Muscle of back (tissue), 11 donors: Measurements from ENCODE around the gene FBP2. TPM values are rescaled to one million over a fixed set of nuclear protein-coding genes. Genes with fewer than 3 reads are reported as not detected.
A peak's percentile ranks its signal among the peaks of the same experiment; 100 is the strongest.
"Not testable (repeated sequence)": the region's sequence is repeated elsewhere in the genome, so short reads cannot be mapped to it uniquely, and the experiment has no call there.

Experiments
- DNase-seq, 3 donors: peaks; one replicate each; pipeline versions ENCODE4 v3.0.0 to v3.0.0-alpha.2; 2013
- polyA plus RNA-seq, 10 donors: library from polyadenylated mRNA; unstranded; fragments of 120-200 nt; gene quantifications; one replicate each; pipeline ENCODE4 v1.2.1, GENCODE V29; 2013; ENCODE audit not compliant: insufficient read length in 10 of 10

FBP2 gene
- polyA plus RNA-seq, 10 donors, result 27.0 to 89.1 (median 56.7) TPM

DNA sequence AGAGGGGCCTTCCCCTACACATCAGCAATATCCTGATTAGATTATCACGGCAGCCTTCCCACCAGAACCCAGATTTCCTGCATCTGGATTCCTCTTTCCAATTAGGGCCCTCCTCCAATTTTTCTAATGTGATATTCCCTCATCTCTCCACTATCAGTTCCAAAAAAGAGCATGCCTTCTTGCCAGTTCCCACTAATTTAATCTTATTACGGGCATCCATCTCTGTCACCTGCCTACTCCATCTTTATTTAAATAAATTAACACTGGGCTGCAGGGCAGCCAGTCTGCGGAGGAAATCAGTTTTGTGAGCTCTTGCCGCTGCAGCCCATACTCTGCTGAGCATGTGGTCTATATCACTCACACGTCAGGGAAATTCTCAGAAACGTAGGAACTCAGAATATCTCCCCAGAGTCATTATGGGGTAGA, 16.6 kb upstream of the FBP2 start:
- peak in 1 of 3 donors; percentile 55 for DNase-seq

DNA sequence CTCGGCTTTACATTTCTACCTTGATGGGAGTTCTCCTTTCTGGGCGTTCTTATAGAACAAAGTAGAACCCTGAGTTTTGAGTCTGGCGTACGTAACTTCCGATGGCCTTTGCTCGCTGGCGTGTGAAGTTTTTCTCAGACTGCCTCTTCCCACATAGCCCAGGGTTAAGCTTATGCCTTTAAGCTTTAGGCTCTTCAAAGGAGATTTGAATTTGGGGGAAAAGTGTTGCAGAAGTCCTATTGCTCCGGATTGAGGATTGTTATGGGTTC, 13.7 kb upstream of the FBP2 start:
- DNase-seq, result no peak

DNA sequence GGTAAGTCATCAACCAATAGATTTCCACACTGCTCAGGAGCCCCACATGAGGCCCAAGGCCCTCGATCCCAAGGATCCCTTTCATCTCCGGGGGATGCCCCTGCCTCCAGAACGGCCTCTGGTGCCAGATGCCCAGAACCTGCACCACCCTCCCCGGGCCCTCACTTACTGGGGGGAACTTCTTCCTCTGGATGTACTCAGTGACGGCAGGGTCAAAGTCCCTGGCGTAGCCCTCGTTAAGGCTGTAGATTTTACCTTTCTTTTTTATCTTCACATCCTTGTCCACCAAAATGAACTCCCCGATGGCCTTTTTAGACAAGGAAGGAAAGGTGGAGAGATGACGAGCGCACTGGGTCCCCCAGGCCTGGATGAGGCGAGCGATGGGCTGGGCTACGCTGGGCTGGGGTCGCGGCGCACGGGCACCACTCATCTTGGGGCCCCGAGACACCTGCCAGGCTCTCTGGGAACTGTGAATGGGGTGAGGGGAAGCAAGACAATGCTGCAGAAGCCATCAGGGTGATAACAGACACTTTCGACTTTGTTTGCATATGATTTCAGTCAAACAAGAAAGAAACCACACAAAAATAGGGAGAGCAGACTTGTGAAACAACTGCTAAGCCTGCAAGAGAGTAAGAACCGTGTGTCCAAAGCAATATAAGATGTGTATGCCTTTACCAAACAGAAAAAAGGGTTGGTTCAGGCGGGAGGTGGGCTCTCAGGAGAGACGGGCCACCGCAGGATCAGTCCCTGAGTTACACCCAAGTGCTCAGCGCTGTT, 13.2 kb upstream of the FBP2 start:
- no peak for DNase-seq

DNA sequence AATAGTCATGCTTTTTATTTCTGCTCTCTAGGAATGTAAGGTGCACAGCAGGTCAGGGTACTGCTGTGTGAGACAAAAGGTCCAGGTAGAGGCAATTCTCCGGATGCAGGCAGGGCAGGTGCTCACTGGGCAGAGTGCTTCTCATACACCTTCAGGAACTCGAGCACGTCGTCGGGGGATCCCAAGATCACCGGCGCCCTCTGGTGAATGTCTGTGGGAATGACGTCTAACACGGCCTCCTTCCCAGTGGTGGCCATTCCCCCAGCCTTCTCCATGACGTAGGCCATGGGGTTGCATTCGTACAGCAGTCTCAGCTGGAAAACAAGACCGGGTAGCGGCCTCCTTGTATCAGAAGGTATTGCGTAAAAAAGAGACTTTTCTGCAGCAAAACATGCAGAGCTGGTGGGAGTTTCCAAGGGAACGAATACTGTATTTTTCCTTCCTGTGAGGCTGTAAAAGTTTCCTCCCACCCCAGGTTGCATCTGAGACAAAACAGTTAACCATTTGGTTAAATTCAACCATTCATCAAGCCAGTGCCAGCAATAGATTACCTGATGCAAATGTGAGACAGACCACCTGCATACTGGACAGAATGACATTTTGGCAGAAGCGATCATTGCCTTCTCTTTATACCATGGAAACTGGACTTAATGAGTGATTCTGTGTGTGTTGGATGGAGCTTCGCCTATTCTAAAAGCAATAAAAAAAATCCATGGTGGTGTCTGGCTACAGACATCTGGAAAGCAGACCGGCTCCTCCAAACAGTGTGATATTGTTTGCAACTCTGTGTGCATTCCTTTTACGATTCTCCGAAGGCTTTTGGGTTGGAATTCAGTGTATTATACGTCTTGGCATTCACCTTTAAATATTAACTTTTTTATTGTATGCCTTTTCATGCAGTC, 9.9 kb upstream of the FBP2 start:
- DNase-seq, result peak in 2 of 3 donors; percentile 53 to 81

DNA sequence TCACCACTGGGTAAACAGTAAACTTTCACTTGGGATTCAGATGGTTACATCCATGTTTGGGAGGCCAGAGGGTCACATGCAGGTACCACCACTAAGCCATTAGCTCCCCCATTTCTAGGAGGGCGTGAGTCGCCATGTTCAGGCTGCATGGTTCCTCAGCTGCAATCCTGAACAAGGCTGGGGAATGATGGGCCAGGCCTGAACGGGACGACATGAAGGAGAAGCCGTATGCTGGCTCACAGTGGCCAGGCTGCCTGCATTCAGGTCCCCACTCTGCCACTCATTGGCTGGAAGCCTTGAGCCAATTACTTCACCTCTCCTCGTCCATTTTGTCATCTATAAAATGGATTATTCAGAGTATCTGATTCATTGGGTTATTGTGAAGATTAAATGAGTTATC, 9.0 kb upstream of the FBP2 start:
- DNase-seq, result no peak

DNA sequence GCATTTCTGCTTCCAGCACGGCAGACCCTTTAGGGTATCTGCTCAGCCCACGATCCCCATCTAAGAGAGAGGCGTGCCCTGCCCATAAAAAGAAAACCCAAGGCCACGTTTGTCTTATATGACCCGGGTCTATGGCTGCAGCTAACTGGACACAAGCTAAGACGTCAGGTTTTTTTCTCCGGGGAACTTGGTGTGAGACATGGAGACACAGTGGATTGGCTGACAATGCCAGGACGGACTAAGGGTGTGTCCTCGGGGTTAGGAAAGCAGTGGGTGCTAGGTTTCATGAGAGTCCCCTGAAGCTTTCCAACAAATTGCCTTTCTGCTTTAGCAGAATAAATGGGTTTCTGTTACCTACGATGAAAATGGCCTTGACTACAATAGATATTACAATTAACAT, 7.1 kb upstream of the FBP2 start:
- DNase-seq, result no peak

DNA sequence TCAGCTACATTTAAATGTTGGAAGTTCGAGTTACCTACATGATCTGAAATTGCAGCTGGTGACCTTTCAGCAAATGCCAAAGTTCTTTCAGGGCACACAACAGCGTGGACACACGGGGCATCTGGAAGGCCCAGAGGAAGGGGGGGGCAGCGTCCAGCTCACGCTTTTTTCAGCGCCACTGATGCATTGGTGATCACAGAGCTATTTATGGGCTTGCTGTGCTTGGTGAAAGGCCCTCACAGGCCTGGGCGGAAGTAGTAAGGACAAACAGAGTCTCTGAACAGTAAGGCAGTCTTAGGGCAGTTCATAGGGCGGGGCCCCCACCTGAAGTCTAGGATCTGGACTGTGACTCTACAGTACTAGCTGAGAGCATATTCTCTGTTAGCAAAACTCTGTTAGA, 6.6 kb upstream of the FBP2 start:
- no peak for DNase-seq

DNA sequence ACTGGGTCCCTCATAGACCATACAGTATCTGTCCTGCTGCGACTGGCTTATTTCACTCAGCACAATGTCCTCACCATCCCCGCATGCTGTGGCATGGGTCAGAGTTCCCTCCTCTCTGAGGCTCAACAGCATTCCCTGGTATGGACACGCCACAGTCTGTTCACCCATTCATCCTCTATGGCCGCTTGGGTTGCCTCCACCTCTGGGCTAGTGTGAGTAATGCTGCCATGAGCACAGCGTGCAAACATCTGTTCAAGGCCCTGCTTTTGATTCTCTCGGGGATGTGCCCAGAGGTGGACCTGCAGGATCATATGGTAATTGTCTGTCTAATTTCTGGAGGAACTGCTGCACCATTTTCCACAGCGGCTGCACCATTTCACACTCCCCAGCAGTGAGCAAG, 5.5 kb upstream of the FBP2 start:
- no peak for DNase-seq

DNA sequence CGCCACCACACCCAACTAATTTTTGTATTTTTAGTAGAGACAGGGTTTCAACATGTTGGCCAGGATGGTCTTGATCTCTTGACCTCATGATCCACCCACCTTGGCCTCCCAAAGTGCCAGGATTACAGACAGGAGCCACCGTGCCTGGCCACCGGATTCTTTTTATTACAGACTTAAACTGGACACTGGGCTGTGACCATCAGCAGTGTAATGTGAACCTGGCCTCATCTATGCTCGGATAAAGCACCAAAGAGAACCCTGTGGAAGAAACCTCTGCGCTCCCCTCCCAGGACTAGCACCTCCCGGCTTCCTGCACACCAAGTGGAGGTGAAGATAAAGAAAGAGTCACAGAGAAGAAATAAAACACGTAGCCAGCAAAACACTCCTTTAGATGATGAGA, 941 bp downstream of the FBP2 start:
- not testable (repeated sequence) for DNase-seq

DNA sequence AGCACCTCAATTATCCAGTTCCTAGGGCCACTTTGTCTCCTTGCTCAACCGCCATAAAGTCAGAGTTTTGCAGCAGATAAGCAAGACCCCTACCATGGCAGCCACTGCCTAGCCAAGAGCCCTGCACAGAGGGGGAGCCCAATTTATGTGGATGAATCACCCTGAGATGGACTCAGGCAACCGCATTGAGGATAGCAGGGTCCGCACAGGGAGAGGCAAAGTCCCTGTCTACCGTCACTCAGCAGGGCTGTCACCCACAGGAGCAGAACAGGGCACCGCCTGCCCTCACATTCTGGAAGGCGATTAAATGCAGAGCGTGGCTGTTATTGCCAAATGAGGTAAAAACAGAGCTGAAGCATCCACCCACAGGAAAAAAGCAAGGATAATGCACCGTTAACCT, 1.7 kb downstream of the FBP2 start:
- DNase-seq, result no peak

DNA sequence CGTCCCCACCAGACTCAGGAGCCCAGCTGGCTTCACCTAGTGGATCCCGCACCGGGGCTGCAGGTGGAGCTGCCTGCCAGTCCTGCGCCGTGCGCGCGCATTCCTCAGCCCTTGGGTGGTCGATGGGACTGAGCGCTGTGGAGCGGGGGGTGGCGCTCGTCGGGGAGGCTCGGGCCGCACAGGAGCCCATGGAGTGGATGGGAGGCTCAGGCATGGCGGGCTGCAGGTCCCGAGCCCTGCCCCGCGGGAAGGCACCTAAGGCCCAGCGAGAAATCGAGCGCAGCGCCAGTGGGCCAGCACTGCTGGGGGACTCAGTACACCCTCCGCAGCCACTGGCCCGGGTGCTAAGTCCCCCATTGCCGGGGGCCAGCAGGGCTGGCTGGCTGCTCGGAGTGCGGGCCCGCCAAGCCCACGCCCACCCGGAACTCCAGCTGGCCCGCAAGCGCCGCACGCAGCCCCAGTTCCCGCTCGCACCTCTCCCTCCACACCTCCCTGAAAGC, 2.5 kb downstream of the FBP2 start:
- DNase-seq, result not testable (repeated sequence)

DNA sequence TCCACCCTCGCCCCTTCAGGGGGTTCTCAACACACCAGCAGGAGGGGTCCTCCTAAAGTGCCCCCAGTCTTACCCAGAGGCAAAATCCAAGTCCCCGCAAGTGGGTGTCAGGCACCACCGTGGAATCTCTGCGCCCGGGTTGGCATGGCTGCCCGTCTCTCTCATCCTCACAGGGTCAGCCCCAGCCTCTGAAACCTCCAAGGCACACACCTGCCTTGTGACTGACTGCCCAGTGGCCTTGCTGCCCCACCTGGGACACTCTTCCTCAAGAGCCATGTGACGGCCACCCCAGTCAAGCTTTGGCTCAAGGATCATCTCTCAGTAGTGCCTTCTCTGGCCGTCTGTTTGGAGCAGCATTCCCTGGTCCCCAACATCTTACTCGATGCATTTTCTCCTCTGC, 4.9 kb downstream of the FBP2 start:
- no peak for DNase-seq

DNA sequence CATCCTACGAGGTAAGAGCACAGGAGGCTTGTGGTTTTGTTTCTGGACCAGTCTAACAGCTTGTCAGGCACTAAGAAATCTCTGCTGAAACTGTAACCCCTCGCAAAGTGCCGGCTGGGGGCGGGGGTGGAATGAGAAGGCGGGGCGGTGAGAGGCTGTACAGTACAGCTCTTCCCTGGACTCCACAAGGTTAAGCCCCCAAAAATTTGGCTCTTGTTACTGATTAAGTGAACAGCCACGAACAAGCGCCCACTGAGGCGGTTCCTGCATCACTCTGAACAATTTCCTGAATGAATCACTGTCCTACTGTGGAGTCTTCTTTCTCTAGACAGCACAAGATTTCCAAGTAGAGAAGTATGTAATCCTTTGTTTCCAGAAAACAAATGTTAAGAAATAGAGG, 6.8 kb downstream of the FBP2 start:
- DNase-seq, result peak in 1 of 3 donors; percentile 39

DNA sequence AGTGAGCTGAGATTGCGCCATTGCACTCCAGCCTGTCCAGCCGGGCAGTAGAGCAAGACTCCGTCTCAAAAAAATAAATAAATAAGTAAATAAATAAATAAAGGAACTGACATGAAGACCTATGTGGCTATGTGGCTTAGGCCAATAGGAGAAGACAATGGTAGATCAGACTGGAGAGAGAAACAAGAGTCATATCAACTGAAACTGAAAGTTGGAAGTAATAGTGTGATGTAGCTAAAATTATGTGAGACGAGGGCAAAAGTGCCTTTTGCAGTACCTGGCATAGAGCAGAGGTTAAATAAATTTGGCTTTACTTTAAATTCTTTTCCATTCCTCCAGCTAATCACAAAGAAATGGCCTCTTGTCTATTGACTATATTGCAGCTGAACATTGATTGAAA, 7.3 kb downstream of the FBP2 start:
- no peak for DNase-seq

DNA sequence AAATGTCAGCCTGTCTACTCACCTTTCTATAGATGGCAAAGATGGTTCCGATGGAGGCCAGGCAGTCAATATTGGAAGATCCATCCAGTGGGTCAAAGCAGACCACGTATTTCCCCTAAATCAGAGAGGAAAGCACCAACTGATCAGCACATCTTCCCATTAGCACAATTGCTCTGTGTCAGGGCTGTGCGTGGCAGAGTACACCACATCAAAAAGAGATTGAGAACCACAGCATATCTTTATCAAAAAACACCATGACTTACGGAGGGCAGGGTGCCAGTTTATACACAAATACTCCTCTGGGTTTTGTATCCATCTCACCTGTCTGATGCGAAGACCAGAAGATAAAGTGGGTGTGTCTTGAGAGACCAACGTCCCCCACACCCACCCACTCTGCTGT, 9.1 kb downstream of the FBP2 start:
- no peak for DNase-seq

DNA sequence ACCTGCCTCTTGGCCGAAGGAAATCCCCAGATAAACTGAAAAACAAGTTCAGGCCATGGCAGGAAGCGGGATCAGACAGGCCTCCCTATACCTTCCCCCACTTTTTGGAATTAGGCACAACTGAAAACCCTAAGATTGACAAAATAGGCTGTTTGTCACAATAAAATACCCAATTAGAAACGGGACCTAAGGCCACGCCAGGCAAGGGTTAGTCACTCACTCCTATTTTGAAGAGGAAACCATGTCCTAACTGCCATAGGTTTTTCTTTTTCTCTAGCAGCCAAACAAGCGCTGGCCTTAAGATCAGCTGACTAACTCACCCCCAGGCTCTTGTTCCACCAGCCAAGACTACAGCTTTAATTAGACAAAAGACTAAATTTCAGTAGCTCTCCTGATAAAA, 11.9 kb downstream of the FBP2 start:
- no peak for DNase-seq

DNA sequence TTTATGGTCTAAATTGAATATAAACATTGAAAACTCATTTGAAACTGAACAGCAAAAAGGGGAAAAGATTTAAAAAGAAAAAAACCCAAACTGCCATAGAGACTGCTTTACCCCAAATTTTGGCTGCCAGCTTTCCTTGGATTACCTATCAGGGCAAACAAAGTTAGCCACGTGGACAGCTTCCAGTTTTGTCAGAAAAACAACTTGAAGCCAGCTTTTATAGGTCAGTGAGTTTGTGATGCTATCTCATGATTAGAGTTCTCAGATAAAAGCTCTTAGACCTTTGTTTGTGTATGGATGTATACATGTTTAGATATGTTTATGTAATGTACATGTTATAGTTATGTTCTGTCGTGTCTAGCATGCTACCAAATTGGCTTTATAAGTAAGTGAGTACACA, 16.1 kb downstream of the FBP2 start:
- DNase-seq, result no peak

DNA sequence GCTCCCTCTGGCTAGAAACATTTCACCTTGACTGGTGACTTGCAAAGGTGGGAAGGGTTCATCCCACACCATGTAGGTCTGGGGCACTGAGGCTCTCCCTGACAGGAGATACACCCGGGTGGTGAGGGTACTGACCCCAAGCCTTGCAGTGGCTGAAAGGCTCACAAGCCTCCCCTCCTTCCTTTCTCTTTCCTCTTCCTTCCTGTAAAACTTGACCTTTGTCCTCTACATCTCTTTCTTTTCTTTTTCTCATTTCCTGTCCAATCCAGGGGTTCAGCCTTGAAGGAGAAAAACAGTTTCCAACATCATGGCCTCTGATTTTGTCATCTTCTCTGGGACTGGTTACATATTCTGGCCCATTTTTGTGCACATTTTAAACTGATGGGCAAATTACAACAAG, 16.6 kb downstream of the FBP2 start:
- no peak for DNase-seq

DNA sequence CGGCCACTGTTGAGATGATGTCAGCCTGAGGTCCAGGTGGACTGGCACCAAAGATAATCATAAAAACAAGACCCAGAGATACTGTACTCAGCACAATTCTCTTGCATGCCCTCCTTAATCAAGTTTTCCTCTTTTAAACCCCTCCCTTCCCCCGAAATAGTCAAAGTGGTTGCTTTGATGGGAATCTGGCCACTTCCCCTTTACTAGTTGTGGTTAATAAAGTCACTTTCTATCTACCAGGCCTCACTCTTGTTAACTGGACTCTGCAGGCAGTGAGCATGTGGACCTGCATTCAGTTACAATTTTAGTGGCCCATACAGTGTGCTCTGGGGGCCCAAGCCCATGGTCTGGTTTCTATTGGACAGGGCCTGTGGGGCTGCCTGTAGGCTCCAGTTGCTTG, 17.5 kb downstream of the FBP2 start:
- DNase-seq, result no peak

DNA sequence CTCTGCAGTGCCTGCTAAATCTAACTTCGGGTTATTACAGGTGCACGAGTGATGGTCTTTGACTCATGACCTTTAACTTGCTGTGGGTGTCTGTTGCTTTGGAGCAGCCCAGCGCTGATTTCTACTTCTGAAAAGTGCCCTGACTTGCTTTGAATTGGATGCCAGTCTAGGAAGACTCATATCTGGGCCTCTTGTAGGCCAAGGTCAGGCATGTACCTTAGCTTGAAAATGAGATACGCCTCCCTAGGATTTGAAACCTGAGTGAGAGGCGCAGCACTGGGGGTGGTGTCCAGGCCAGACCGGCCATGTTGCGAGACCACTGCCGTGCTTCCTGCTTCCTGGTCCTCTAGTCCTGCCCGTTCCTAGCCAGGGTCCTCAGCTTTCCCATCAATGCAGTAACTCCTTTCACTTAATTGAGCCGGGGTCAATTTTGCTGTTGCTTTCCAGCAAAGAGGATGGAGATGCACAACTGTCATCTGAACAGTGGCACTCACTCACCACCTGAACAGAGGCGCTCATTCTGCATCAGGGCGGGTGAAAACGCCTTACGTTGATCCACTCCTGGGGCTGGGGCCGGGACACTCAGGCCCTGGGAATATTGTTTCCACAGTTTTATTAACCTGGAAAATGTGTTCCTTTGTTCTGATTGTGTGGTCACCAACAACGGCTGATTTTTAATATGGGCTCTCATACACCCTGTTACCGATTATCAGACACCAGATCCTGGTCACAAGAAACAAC, 24.5 kb downstream of the FBP2 start:
- DNase-seq, result no peak

DNA sequence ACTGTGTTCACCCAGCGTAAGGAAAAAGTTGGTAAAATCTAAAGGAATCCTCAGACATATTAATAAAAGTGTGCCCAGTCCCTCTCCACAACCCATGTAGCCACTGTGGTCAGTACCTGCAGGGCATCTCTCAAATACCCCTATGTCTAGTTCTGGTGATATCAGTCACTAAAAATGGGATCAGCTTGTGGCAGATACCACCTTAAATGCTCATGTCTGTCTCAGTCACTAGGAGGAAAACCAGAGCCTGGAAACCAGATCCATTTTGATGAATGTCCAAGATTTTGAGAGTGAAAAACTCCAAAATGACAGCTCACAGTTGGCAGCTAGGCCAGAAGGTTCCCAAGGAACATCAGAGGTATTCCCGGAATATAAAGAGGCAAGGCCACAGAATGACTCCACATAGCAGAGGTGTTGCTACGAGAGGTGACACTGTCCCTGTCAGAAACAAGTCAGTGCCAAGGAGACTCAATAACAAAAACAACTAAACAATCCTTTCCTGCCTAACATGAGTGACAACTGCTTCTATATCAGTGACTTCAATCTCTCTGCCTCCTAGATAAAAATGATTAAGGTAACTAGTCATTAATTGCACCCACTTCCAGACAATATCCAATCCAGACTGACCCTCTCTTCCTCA, 25.3 kb downstream of the FBP2 start:
- no peak for DNase-seq

DNA sequence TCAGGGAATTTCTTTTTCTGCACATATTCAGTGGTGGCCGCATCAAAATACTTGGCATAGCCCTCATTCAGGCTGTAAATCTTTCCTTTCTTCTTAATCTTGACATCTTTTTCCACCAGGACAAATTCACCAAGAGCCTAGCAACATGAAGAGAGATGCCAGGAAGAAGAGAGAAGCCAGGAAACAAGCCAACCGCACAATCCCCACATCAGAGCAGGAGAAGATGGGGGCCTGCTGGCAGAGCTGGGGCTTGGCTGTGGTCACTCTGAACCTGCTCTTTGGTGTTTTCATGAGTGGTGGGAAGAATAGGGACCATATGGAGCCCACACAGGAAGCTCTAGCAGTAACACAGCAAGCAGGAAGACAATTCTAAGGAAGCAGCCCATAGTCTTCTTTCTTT, 26.4 kb downstream of the FBP2 start:
- no peak for DNase-seq
